Pons (tissue), 1 donor: ENCODE measurements around the gene MACROD1.
A peak's percentile ranks its signal among the peaks of the same experiment; 100 is the strongest.
"Not testable (repeated sequence)": the region's sequence is repeated elsewhere in the genome, so short reads cannot be mapped to it uniquely, and the experiment has no call there.

Experiments
- DNase-seq: peaks from one replicate; pipeline ENCODE4 v3.0.0-alpha.2; 2016; ENCODE audit warnings: low spot score

The MACROD1 gene

DNA sequence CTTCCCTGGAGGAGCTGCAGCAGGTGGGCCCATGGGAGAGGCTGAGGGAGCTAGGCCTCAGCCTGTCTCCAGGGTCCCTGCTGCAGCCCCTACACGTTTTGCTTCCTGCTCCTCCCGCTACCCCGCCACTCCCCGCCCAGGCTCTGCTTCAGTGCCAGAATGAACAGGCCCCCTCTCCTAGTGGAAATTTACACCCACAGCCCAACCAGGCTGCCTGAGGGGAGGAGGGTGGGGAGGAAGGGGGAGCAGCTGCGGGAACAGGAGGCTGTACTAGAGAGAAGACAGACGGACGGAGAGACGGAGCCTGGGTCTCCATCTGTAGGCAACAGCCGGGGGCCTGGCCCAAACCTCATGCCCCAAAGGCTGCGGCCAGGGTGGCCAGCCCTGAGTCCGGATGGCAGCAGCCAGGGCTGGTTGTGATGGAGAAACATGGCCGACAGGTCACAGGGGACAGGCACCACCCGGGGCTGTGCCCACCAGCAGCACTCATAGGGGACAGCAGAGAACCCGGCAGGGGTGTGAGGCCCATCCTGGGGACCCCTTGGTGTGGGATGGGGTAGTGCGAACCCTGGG lies 109.6 kb downstream of the MACROD1 start:
- DNase-seq, result peak; percentile 48

DNA sequence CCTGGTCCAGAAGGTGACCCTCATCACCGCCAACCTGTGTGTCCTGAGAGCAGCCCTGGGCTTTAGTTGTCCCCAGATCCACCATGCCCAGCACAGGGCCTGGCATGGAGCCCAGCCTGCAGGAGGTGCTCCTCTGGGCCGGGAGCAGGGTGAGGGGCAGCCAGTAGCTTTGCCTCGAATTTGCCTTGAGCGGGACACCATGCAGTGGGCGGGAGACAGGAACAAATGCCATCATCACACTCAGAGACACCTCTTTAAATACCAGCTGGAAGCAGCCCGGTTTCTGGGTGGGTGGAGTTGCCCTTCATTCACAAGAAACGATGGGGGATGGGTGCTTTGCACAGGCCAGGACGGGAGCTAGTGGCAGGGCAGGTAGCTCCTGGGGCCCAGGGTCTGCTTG lies 110.8 kb downstream of the MACROD1 start:
- no peak for DNase-seq

DNA sequence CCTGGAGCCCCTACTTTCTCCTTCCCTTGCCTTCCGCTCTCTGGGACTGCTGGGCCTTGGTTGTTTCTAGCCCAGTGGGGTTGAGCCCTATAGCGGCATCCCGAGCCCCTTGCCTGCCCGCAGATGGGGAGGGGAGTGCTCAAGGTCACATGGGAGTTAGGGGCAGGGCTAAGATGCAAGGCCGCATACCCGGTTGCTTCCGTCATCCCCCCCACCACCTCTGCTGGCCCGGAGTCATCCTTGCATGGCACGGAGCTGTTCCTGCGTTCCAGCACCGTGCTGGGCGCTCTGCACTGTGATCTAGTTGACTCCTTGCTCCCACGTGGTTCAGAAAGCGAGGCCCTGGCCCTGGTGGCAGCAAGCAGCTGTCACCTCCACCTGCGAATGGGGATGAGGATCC lies 112.2 kb downstream of the MACROD1 start:
- DNase-seq, result no peak

DNA sequence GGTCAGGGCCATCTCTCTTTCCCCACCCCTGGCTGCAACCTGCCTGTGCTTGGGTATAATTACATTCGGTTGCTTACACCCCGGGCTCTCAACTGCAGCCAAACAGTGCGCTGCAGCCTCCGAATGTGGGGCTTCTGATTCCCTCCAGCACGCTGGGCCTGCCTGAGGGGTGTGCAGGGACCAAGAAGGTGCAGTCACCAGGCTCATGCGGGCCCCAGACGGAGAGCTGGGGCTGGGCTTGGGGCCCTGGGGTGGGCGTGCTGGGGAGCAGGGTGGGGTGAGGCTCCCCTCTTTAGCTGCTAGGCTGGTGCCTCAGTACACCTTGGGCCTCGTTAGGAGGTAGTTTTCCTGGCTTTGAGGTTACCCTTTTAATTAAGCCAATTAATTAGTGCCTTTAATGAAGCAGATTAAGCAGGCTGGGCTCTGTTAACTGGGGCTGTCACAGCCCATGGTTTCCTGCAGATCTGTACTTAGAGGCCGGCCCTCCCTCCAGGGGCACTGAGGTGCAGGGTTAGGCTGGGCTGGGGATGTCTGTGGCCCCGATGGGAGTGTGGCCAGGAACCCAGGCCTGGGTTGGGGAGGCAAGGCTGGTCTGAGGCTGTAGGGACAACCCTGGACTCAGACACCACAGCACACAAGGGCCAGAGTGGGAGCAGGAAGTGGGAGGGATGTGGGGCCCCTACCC lies 112.8 kb downstream of the MACROD1 start:
- DNase-seq, result no peak

DNA sequence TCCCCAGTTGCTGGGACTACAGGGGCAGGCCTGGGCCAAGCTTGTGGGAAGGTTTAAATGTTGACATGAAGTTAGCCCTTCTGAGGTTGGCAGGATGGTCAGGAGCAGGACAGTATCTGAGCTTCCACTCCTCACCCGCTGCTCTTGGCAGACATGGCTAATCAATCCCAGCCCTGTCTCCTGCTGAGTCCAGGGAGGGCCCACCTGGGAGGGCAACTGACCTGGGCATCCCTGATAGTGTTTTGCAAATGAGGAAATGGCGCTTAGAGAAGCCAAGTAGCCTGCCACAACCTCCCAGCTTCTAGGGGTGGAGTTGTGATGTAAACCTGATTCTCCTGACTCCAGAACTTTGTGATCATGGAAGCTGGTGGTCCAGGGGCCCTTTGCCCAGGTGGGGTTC lies 113.5 kb downstream of the MACROD1 start:
- no peak for DNase-seq

DNA sequence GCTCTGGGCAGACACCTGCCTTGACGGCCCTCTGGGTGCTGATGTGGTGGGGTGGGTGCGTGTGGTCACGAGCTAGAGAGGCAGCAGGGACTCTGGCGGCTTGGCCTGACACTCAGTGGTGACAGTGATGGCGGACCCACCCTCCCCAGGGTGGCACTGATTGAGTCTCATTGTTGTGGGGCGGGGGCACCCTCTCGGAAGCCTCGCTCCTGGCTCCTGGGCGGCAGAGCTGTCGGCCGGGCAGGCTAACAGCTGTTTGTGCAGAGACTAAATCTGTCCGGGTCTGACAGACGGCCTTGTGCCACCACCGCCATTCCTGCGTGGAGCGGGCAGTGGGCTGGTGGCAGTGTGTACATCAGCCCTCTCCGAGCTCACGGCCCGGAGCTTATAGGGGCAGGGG lies 114.6 kb downstream of the MACROD1 start:
- DNase-seq, result no peak

DNA sequence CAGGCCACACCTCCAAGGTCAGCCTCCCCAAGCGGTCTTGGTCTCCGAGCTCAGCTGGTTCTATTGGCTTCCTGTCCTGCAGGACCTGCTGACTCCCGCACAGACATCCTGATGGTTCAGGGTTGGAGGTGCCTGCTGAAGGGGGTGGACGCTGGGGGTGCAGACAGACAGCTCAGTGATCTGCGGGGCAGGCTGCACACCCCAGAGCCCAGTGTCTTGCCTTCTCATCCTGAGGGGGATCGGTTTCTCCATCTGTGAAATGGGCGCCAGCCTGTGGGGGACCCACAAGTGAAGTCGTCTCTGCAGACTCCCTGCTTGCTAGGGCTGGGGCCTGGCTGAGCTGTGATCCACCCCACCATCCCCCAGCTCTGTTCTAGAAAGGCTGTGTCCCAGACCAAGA lies 116.4 kb downstream of the MACROD1 start:
- DNase-seq, result no peak

DNA sequence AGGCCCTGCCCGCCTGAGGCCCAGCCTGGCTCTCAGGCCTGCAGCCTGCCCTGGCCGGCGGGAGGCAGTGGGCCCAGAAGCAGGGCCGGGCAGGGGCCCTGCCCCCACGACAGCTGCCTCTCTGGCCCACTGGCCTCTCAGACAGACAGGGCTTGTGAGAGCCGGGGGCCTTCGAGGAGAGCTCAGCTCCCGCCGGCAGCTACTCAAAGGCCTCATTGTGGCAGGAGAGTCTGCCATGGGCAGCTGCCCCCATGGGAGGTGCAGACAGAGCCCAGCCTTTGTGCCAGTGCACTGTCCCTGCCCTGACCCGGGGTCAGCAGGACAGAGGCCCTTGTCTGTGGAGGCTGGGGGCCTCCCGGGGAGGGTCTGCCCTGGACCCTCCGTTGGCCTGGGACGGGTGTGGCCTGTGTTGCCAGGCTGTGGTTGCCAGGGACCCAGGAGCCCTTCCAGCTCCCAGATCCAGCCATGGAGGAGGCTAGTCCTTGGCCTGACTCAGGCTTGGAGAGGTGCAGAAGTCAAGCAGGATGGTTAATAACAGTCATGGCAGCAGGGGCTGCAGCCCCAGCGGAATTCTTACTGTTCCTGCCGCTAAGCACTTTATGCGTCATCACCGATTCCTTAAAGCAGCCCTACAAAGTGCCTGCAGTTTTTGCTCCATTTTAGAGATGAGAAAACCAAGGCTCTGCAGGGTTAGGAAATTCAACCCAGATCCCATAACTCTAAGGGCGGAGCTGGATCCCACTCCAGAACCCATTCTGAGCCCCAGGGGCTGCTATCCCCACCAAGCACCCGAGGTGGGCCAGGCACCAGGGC lies 117.7 kb downstream of the MACROD1 start:
- peak; percentile 99 for DNase-seq

DNA sequence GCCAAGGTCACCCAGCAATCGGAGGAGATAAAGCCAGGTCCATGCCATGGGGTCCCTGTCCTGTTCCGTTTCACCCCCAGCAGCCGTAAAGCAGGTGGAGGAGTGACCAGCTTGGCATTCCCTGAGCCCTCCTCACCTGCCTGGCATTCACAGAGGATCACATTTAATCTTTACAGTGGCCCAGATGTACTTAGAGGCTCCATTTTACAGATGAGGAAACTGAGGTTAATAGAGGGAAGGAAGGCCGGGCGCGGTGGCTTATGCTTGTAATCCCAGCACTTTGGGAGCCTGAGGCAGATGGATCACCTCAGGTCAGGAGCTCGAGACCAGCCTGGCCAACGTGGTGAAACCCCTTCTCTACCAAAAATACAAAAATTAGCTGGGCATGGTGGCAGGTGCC lies 118.5 kb downstream of the MACROD1 start:
- not testable (repeated sequence) for DNase-seq

DNA sequence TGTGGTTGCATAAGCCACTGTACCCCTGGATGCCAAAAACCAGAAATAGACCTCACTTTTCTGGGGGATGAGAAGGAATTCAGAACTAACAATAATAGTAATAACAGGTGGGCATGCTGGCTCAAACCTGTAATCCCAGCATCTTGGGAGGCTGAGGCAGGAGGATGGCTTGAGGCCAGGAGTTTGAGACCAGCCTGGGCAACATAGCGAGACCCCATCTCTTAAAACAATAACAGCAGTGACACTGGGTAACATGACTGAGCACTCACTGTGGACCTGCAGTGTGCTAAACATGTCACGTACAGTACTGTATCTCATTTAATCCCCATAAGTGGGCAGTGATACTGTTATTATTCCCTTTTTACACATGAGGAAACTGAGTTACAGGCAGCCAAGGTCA lies 120.2 kb downstream of the MACROD1 start:
- no peak for DNase-seq

DNA sequence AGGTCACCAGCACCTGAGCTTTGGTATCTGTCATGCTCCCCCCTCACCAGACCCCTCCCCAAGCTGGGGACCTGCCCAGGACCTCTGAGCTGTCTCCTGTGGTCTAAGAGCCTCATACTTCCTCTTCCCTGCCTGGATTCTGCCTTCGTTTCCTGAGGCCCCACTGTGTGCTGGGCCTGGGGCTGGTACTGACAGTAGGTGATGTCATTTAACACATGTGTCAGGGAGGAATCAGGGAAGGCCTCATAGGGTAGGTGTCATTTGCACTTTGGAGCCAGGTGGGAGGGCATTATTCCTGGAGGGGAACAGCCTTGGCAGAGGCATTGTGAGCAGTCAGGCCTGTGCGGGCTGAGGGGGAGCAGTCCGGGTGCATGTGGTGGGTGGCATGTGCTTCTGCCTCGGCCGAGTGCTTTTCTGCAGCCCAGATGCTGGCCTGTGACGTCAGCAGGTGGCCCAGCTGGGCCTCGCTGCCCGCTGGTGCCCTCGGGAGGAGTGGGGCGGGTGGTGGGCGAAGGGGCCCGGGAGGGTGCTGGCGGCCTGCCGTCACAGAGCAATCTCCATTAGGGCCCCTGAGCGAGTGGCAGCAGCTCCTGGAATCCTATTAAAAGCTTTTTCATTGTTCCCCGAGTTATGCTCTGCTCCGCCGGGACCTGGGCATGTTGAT lies 121.1 kb downstream of the MACROD1 start:
- peak; percentile 60 for DNase-seq

DNA sequence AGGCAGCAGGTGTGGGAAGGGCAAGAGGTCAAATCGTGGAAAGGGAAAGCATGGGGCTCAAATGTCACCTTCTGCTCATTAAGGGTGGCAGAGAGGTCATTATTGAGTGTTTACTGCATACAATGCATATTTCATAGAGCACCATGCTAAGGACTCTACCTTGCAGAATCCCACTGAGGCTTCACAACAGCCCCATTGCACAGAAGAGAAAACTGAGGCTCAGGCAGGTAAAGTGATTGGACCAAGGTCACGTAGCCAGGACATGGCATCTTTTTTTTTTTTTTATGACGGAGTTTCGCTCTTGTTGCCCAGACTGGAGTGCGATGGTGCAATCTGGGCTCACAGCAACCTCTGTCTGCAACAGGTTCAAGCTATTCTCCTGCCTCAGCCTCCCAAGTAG lies 122.4 kb downstream of the MACROD1 start:
- DNase-seq, result no peak

DNA sequence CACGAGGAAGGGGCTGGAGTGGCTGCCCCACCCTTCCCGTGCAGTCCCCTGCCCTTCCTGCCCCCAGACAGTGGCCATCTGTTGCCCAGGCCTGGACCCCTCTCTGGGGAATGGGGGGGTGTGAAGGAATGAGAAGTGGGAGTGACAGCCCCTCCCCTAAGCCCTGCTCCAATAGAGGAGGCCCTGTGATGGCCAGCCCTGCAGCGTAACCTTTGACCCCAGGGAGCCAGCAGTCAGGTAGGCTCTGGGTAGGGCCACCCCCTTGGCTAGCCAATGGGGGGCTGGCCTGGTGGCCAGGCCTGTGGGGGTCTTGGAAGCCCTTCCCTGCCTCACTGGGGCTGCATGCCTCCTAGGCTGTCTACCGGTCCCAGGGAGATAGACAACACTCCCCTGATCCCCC lies 123.6 kb downstream of the MACROD1 start:
- DNase-seq, result no peak

DNA sequence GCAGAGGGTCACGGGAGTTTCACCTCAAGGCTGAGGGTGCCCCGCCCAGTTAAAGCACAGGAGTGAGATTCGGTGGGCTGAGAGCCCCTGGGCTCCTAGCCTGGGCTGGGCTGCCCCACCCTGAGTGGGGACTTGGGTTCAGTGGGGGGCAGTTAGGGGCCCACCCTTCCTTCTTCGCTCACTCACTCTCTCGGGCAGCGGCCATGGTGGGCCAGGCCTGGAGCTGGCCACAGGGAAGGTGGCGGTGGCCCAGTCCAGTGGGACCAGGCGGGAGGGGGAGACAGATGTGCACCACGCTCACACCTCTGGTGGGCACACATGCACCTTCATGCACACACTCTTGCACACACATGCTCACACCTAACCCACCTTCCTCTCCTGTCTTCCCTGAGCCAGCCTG lies 124.1 kb downstream of the MACROD1 start:
- no peak for DNase-seq

DNA sequence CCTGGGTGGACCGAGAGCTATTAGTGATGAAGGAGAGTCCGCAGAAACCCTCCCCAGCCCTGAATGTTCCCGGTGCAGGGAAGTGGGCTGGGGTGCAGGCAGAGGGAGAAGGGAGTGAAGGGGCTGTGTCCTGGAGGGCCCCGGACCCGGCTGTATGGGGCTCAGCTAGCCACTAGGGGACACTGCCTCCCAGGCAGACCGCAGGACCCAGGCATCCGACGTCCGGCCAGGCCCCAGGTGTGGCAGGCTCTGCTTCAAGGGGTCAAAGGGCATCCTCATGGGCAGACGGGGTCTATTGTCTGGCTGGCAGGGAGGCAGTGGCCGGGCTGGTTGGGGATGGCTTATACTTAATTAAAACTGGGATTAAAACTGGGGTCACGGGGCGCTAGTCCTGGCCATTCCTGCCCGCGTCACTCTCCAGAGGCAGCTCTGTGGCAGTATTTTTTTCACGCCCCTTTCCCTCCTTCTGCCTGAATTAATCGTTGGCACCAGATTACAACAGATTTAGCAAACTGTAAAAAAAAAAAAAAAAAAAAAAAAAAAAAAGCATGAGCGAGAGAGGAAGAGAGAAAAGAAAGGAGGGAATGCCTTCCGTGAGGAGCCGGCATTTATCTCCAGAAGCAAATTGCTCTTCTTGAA lies 125.1 kb downstream of the MACROD1 start:
- DNase-seq, result peak; percentile 65

DNA sequence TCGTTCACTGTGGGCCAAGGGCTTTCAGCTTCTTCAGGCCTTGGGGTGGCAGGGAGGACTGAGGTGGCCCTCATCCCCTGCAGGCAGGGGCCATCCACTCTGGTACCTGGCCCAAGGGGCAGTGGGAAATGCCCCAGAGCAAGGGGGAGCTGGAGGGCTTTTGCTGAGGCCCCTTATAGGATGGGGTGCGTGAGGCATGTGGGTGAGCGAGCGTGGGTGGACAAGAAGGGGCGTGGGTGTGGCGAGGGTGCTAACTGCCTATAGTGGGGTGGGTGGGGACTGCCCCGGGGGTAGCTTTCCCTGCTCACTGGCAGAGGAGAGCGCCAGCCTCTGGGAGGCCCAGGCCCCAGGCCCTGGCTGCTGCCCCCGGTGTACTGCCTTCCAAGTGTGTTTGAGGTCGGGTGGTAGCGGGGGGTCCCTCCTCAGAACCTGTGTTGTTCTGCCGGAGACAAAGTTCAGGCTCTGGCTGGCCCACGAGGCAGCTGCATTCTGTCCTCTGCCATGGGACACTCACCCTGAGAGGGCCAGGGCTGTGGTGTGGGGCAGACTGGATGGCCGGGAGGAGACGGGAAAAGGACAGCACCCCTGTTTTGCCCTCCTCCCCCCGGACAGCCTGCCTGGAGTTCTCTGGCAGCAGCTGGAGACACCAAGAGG lies 126.8 kb downstream of the MACROD1 start:
- DNase-seq, result no peak

DNA sequence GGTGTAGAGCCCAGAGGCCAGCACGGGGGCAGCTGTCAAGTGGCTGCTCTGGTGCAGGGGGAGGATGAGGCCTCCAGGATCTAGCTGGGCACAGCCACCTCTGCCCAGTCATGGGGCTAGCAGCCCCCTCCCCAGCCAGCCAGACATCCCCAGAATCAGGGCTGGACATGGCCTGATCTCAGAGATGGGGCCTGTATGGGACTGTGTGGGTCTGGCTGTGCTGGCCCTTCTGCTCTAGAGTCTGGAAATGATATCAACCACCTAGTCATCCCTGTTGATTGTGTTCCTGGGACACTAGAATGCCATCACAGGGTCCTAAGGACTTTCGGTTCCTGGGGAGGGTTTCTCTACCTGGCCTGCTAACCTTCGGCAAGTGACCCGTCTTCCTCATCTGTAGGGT lies 127.4 kb downstream of the MACROD1 start:
- DNase-seq, result no peak

DNA sequence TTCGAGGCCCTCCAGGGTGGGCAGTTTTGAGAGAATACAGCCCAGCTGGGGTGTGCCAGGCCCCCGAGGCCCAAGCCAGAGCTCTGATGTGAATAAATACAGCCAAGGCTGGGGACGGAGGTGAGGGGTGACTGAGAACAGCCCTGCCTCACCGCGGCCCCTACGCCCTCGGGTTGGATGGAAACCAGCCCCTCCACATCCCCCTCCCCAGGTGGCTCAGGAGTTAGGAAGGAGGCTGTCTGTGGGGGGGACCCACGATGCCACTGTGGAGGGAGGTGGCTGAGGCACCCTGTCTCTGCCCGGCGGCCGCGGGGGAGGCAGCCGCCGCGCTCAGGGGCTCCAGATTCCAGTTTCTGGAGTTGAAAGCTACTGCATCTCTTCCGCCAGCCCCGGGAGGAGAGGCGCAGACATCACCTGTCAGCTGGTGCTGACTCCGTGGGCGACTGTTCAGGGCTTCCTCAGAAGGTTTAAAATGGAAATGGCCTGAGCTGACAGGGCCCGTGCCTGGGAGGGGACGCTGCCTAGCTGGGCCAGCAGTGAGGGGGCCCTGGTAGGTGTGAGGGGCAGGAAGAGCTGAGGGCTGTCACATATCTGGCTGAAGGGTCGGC lies 128.8 kb downstream of the MACROD1 start:
- DNase-seq, result no peak

DNA sequence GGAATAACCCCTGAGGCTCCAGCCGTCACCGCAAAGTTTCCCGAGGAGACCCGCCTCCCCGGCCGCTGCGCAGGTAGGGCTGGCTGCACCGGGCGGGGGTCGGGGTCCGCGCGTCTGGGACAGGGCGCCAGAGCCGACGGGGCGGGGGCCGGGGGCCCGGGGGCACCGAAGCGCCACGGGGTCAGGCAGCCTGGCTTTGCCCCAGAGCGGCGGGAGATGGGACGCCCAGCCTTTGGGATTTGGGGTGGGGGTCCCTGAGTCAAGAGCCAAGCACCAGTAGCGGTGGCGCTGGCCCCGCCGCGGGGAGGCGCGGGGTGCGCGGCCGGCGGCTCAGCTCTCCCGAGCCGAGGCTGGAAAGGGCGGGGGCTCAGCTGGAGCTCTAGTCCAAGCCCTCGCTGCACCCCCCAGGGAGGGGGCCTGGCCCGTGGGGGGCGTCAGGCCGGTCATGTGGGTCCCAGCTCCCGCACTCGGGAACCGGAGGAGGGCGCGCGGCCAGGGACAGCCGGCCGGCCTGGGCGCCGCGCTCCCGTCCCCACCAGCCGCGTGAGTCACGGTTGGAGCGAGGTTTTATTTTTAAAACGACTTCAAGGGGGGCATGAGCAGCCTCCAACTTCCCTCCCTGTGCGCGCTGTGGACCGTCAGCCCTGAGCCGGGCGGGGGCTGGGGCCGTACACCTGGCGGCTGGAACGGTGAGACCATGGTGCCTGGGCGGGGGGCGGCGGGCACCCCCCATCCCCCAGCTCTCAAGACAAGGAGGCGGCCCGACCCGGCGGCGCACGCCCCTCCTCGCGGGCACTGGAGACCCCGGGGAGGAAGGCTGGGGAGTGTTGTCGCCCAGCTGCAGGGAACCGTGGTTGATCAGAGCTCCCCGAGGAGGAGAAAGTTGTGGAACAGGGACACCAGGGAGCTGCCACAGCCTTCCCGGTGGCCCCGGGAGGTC lies 129.6 kb downstream of the MACROD1 start:
- no peak for DNase-seq

DNA sequence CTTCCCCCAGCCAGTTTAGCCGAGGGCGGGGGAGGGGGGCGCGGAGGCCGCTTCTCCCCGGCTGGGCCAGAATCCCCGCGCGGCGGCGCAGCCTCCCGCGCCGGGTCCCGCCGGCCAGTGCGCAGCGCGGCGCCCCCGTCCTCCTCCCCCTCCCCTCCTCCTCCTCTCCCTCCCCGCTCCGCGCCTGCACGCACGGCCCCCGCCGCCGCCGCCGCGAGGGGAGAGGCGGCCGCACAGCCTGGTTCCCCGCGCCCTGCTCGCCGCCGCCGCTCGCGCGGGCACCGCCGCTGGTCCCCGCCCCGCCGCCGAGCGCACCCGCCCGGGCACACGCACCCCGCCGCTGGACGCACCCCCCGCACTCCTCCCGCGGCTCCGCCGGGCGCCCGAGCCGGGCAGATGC lies 130.3 kb downstream of the MACROD1 start, which contains the start of gene FLRT1:
FLRT1 (plus strand) TSS at position 356 of the 400 bp plus-strand sequence. CDS start 80,337 bp downstream, outside the sequence.
- DNase-seq, result no peak
